HG03378 (cell line): ENCODE results near the gene PDE6B.

Experiments used
- ATAC-seq: cut with Tn5 transposase; IDR thresholded peaks from one replicate; pipeline ENCODE4 v1.9.1; 2021; ENCODE audit warnings: mild to moderate bottlenecking, moderate library complexity; ENCODE audit not compliant: unreplicated experiment

PDE6B gene

DNA sequence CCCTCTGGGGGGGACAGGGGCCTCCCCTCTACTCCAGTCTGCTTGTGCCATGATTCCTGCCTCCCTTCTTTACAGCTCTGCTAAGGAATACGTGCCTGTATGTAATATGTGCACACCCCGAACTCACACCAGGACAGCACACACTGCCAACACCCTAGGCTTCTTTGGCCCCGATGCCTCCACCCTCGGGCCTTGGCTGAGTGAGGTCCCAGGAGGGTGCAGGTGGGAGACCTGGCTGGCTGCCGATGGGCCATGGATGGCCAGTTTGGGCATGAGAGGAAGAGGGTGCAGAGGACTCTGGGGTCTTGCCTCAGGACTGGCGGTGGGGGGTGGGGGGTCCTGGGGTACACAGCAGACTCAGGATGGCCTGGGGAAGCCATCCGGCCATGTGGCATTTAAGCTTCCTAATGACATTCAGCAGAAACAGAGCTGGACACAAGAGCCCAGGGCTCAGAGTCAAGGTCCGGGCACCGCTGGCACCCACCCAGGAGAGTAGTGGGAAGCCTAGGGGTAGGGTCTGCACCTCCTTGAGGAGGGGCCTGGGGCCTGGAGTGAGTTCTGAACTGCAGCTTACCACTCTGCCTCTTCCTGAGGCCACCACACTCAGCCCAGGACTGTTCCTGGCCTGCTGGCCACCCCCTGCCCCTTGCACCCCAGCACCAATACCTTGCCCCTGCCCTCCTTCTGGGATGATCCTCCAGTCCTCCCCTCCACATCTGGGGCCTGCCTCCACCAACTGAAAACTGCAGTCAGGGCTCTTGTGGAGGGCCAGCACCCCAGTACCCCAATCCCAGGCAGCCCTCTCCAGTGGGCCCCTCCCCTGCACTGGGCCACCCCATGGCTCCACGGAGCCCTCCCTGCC is 78.2 kb downstream of the PDE6B start:
- no peak for ATAC-seq

- no peak for ATAC-seq
Observed at GRCh38 chr4:704198-704891, 79.0 kb downstream of the PDE6B start.

DNA sequence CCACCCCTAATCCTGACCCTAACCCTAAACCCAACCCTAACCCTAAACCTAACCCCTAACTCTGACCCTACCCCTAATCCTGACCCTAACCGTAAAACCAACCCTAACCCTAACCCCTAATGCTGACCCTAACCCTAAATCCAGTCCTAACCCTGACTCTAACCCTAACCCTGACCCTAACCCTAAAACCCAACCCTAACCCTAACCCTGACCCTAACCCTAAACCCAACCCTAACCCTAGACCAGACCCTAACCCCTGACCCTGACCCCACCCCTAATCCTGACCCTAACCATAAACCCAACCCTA is 79.6 kb downstream of the PDE6B start:
- ATAC-seq = no peak

GRCh38 chr4:705278-706082 is 80.1 kb downstream of the PDE6B start, which contains the start of gene PCGF3:
TSS of gene PCGF3 (plus strand) at chr4:705832. CDS start at chr4:733681, 27,849 bp downstream.
- ATAC-seq = peak; percentile 72

GRCh38 chr4:706083-706633 is 80.8 kb downstream of the PDE6B start:
- peak; percentile 1 for ATAC-seq

DNA sequence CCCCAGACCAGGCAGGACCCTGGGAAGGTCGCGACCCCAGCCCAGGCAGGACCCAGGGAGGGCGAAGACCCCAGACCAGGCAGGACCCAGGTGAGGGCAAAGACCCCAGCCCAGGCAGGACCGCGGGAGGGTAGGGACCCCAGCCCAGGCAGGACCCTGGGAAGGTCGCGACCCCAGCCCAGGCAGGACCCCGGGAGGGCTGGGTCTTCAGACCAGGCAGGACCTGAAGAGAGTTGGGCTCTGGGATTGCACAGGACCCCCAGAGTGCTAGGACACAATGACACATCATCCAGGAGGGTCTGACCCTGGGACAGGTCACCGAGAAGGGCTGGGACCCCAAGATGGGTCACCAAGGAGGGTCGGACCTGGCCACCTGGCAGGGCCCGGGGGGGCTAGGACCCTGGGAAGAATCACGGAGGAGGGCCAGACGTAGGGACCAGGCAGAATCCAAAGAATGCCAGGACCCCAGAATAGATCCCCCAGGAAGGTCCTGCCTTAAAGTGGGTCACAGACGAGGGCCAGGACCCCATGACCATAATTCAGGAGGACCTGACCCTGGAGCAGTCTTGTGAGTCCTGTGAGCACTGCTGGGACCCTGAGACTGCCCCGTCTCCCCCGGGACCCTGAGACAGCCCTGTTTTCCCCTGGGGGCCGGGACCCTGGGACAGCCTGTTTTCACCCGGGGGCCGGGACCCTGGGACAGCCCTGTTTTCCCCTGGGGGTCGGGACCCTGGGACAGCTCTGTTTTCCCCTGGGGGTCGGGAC is 81.6 kb downstream of the PDE6B start:
- no peak for ATAC-seq

GRCh38 chr4:707929-708630 is 82.7 kb downstream of the PDE6B start:
- ATAC-seq = no peak

- ATAC-seq = no peak
Observed at GRCh38 chr4:708631-708933, 83.2 kb downstream of the PDE6B start.

DNA sequence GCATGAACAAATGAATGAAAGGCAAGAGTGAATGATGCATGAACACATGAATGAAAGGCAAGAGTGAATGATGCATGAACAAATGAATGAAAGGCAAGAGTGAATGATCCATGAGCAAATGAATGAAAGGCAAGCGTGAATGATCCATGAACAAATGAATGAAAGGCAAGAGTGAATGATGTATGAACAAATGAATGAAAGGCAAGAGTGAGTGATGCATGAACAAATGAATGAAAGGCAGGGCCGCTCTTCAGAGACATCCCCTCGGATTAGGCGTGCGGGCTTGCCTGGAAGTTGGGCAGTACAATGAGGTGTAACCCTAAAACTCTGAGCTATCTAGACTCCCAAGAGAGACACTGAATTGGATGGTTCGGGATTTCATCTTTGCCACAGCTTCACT is 84.0 kb downstream of the PDE6B start:
- no peak for ATAC-seq

- ATAC-seq = no peak
Observed at GRCh38 chr4:710116-710515, 84.7 kb downstream of the PDE6B start.

GRCh38 chr4:710916-711315 is 85.5 kb downstream of the PDE6B start:
- no peak for ATAC-seq

DNA sequence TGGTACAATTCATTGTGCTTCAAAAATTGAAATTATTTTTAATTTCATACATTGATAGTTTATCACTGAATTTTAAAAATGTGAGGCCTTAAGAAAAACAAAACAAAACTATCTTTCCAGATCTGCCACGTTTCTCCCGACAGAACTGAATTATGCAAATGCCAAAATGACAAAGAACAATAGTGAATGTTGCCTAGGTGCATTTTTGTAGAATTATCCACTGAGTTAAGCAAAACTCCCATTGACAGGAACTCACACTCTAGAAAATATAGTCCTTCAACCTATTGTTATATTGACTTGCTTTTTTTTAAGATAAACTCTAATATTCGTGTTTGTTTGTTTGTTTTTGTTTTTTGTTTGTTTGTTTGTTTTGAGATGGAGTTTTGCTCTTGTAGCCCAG is 86.7 kb downstream of the PDE6B start:
- no peak for ATAC-seq

DNA sequence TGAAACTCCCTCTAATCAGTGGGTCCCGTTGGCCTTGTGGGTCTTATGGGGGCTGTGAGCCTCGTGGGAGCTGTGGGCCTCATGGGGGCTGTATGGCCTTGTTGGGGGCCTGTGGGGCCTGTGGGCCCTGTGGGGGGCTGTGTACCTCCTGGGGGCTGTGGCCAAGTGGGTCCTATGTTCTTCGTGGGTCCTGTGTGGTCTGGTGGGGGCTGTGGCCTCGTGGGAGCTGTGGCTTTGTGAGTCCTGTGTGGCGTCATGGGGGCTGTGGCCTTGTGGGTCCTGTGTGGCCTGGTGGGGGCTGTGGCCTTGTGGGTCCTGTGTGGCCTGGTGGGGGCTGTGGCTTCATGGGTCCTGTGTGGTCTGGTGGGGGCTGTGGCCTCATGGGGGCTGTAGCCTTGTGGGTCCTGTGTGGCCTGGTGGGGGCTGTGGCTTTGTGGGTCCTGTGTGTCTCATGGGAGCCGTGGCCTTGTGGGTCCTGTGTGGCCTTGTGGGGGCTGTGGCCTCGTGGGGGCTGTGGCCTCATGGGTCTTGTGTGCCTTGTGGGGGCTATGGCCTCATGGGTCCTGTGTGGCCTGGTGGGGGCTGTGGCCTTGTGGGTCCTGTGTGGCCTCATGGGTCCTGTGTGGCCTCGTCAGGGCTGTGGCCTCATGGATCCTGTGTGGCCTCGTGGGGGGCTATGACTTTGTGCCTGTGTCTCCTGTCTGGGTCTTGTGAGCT is 87.7 kb downstream of the PDE6B start:
- no peak for ATAC-seq

DNA sequence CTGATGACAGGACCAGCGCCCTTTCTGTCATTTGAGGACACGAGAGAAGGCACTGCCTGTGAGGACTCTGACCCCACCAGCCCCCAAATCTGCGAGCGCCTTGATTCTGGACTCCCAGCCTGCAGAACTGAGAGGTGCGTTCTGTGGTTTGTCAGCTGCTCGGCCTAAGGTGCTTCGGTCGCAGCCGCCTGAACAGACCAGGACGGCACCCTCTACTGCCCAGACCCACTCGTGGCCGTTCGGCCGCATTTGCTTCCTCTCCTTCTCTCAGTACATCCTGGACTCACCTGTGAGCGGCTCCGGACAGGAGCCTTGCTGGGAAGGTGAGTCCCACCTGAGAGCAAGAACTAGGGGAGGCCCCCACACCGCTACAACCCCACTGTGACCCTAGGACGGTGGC is 88.7 kb downstream of the PDE6B start:
- no peak for ATAC-seq

- no peak for ATAC-seq
Observed at GRCh38 chr4:717601-718320, 92.4 kb downstream of the PDE6B start.

DNA sequence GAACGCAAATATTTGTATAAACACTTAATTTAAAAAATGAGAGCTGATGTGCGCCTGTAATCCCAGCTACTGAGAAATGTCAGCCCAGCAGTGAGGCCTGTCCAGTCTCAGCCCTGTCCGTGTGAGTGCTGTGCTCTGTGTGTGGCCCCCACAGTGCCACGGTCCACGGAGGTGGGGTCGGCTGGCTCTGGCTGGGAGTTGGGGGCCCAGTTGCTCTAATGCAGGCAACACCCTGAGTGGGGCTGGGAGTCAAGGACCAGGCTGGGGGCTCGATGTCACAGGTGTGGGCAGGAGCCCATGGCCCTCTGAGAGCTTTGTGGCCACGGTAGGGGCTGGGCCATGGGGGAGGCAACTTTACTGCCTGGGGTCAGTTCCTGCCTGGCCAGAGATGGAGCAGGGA is 93.1 kb downstream of the PDE6B start:
- no peak for ATAC-seq
